Measurements from ENCODE around the gene EPHA4. TPM values are rescaled to one million over a fixed set of nuclear protein-coding genes. Genes with fewer than 3 reads are reported as not detected.

Gene EPHA4
- total and polyA plus RNA-seq, 2 of the 4 experiments (the other 2 are of a cell fraction), result 36.9 to 132 TPM

- in situ Hi-C loops (cut with MboI; ENCODE audit: low sequenced_read_pairs), result no loop called here
Observed at GRCh38 chr2:221399183-221399582, 172.9 kb downstream of the EPHA4 start.

More at GRCh38 chr2:221399183-221399582, 172.9 kb downstream of the EPHA4 start:
- Histone ChIP-seq H3K4me1 (ENCODE audit: control insufficient read depth, insufficient read depth, low read length) (peaks cover 5% of the 10 kb centered on the region), H4K91ac (ENCODE audit: insufficient read depth, low read depth, low read length) (no peak overlapping the region), H2BK15ac (ENCODE audit: low read depth, low read length) (no peak overlapping the region), H3K9ac (ENCODE audit: low read depth, low read length) (no peak overlapping the region), H3K9me1 (ENCODE audit: insufficient read depth, low read length) (peaks cover 6% of the 10 kb centered on the region), H2AK9ac (replicated peaks; ENCODE audit: low read depth, low read length, poor library complexity) (no peak overlapping the region), H3K79me1 (ENCODE audit: low read depth in 1 of 2, low read length in 2 of 2) (no peaks in the 10 kb centered on the region), H2AK5ac (ENCODE audit: low read depth, low read length) (no peak overlapping the region), H3K56ac (ENCODE audit: extremely low read depth, insufficient read depth, low read length) (no peak overlapping the region), H3K36me3 (ENCODE audit: control insufficient read depth, insufficient read depth, low read length) (no peaks in the 10 kb centered on the region), H3K4me2 (ENCODE audit: low read depth, low read length) (no peak overlapping the region), H4K8ac (ENCODE audit: low read depth in 2 of 2, low read length in 2 of 2) (no peak overlapping the region), H3K9me3 (ENCODE audit: control insufficient read depth, insufficient read depth, low read length) (peaks cover 3% of the 10 kb centered on the region; the same call in 1 of the 2 replicates), H2BK120ac (ENCODE audit: low read depth, low read length) (no peak overlapping the region), H2BK20ac (ENCODE audit: low read depth, low read length) (no peak overlapping the region), H2BK5ac (ENCODE audit: low read depth, low read length, poor library complexity, severe bottlenecking) (no peak overlapping the region), H3K27ac (ENCODE audit: insufficient read depth, low read length) (no peak overlapping the region), H3K27me3 (ENCODE audit: control insufficient read depth, insufficient read depth, low read length) (no peaks in the 10 kb centered on the region), H3K18ac (ENCODE audit: low read depth, low read length) (no peak overlapping the region), H4K5ac (ENCODE audit: low read depth, low read length) (no peak overlapping the region), H2AFZ (replicated peaks; ENCODE audit: low read length, poor library complexity) (no peak overlapping the region), H4K20me1 (ENCODE audit: insufficient read depth, low read length) (no peaks in the 10 kb centered on the region), H3K23ac (ENCODE audit: low read depth, low read length) (no peak overlapping the region), H3K4me3 (ENCODE audit: insufficient read depth, low read depth, low read length) (no peak overlapping the region), H3K14ac (replicated peaks; ENCODE audit: low read depth, low read length) (no peak overlapping the region), H3K4ac (ENCODE audit: low read depth, low read length) (no peak overlapping the region)
- no TSS peak for BruUV-seq (replicated peaks)
- TF ChIP-seq CHD1 (IDR thresholded peaks at IDR 0.05; ENCODE audit: low read depth, low read length) (no peak), MXI1 (IDR thresholded peaks at IDR 0.05; ENCODE audit: borderline replicate concordance, low read depth, low read length) (no peak), CTCF (conservative IDR thresholded peaks at IDR 0.05; ENCODE audit: low read depth, low read length) (no peak), RFX5 (IDR thresholded peaks at IDR 0.05; ENCODE audit: low read depth, low read length) (no peak), POLR2A (IDR thresholded peaks at IDR 0.05; ENCODE audit: low read depth, low read length) (no peak), FOS (IDR thresholded peaks at IDR 0.05; ENCODE audit: low read depth, low read length) (no peak)
- CTCF ChIA-PET, result no interaction called here
- dilution Hi-C loops (cut with HindIII; ENCODE audit: low sequenced_read_pairs, unreplicated experiment), result no loop called here
- ATAC-seq (ENCODE audit: low read depth) (no peak), DNase-seq (no peak)
- 90% methylated on average over 2 of the region's 4 CpGs; no CpG with 5 or more reads in 1 of the 2 experiments for WGBS, 2 experiments (ENCODE audit: extremely low coverage in 2 of 2, insufficient read length in 1 of 2)
- POLR2A ChIA-PET (ENCODE audit: unreplicated experiment), result no interaction called here
- intact Hi-C loops (cut with micrococcal nuclease), result no loop called here
